ENCODE measurements around the gene CFAP20DC.

- no peak for TF ChIP-seq EZH2 (IDR thresholded peaks at IDR 0.05; ENCODE audit: low read length, missing control alignments)
- no peak for TF ChIP-seq CTCF (conservative IDR thresholded peaks at IDR 0.05 in 1 of 2, IDR thresholded peaks at IDR 0.05 in 1 of 2; ENCODE audit: low read depth in 1 of 2, low read length in 2 of 2)
Measured at GRCh38 chr3:58835086-58835485, 214.7 kb downstream of the CFAP20DC start.
